ENCODE measurements around the gene SV2B. TPM values are rescaled to one million over a fixed set of nuclear protein-coding genes. Genes with fewer than 3 reads are reported as not detected.

The SV2B gene
- total and polyA plus RNA-seq, 2 donors (not counting 3 experiments of a cell fraction or from before 2014, with no cell fraction given), result not detected

DNA sequence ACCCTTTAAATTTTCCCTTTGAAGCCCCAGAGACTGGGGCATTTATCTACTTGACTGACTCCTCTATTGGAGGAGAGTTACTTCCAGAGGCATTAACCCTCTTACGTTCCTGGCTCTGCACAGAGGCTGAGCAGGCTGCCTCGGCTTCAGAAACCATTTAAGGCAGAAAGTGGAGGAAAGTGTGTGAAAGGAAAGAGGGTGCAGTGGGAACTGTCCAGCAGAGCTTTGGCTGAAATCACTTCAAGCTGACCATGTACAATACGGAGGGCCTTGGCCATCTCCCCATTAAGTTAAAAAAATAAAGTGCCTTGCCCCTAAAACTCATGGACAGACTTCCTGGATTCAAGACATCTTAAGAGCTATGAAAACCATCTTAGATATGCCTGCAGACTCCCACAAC lies 238.7 kb downstream of the SV2B start:
- Histone ChIP-seq H3K4me2 (ENCODE audit: insufficient read depth, low read length) (no peak overlapping the region), H3K9me1 (replicated peaks; ENCODE audit: control insufficient read depth, extremely low read depth, insufficient read depth, low read length) (no peaks in the 10 kb centered on the region), H3K79me2 (ENCODE audit: control insufficient read depth, insufficient read depth, low read length) (no peaks in the 10 kb centered on the region), H3K27me3 (ENCODE audit: control insufficient read depth in 2 of 2, insufficient read depth in 2 of 2, low read length in 2 of 2) (no peaks in the 10 kb centered on the region), H3K27ac (ENCODE audit: insufficient read depth, low read depth, low read length) (no peak overlapping the region), H4K20me1 (replicated peaks; ENCODE audit: control insufficient read depth, extremely low read depth, insufficient read depth, low read length) (no peaks in the 10 kb centered on the region), H3K9ac (replicated peaks; ENCODE audit: extremely low read depth, insufficient read depth, low read length) (no peak overlapping the region), H3K36me3 (ENCODE audit: control insufficient read depth in 2 of 2, extremely low read depth in 1 of 2, insufficient read depth in 2 of 2, low read length in 2 of 2) (no peaks in the 10 kb centered on the region), H3K4me1 (ENCODE audit: control insufficient read depth, extremely low read depth, insufficient read depth, low read length) (no peaks in the 10 kb centered on the region), H2AFZ (ENCODE audit: low read depth, low read length) (no peak overlapping the region), H3K9me3 (replicated peaks; ENCODE audit: control insufficient read depth, insufficient read depth, low read length) (no peaks in the 10 kb centered on the region), H3K4me3 (replicated peaks in 1 of 3; ENCODE audit: insufficient read depth in 1 of 3, low read depth in 1 of 3, low read length in 3 of 3) (no peak overlapping the region)
- FAIRE-seq, result no peak
- TF ChIP-seq POLR2A (IDR thresholded peaks at IDR 0.05; ENCODE audit: low read depth, low read length) (no peak), POLR2AphosphoS5 (IDR thresholded peaks at IDR 0.05; ENCODE audit: insufficient read depth, low read depth, low read length) (no peak), JUN (IDR thresholded peaks at IDR 0.05; ENCODE audit: borderline replicate concordance, insufficient read depth, insufficient read length, low read depth) (no peak), MYC (IDR thresholded peaks at IDR 0.05; ENCODE audit: low read depth, low read length) (no peak), GATA2 (IDR thresholded peaks at IDR 0.05; ENCODE audit: insufficient read depth, insufficient read length, low read depth, low read length) (no peak), EZH2 (IDR thresholded peaks at IDR 0.05; ENCODE audit: borderline replicate concordance, low read depth, low read length, severe bottlenecking) (no peak), FOS (IDR thresholded peaks at IDR 0.05; ENCODE audit: borderline replicate concordance, insufficient read depth, low read length) (no peak)
- TF ChIP-seq, protein P1, sequence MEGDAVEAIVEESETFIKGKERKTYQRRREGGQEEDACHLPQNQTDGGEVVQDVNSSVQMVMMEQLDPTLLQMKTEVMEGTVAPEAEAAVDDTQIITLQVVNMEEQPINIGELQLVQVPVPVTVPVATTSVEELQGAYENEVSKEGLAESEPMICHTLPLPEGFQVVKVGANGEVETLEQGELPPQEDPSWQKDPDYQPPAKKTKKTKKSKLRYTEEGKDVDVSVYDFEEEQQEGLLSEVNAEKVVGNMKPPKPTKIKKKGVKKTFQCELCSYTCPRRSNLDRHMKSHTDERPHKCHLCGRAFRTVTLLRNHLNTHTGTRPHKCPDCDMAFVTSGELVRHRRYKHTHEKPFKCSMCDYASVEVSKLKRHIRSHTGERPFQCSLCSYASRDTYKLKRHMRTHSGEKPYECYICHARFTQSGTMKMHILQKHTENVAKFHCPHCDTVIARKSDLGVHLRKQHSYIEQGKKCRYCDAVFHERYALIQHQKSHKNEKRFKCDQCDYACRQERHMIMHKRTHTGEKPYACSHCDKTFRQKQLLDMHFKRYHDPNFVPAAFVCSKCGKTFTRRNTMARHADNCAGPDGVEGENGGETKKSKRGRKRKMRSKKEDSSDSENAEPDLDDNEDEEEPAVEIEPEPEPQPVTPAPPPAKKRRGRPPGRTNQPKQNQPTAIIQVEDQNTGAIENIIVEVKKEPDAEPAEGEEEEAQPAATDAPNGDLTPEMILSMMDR (IDR thresholded peaks at IDR 0.05; ENCODE audit: extremely low read depth in 1 of 2, insufficient read depth in 1 of 2, low read depth in 1 of 2, low read length in 2 of 2), result no peak
- TF ChIP-seq, protein P2, sequence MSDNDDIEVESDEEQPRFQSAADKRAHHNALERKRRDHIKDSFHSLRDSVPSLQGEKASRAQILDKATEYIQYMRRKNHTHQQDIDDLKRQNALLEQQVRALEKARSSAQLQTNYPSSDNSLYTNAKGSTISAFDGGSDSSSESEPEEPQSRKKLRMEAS (IDR thresholded peaks at IDR 0.05; ENCODE audit: insufficient read depth, insufficient read length), result no peak
- dilution Hi-C loops (cut with MboI; ENCODE audit: extremely low pct_ligation_motif_present, low sequenced_read_pairs), result no loop called here
- no peak for DNase-seq (ENCODE audit: low read depth, low spot score)
- intact Hi-C loops (cut with micrococcal nuclease), result no loop called here
- ChIA-PET POLR2A (no interaction called here), CTCF (no interaction called here)
- BruUV-seq (replicated peaks), result no TSS peak
